Lower lobe of right lung (tissue), 2 donors: Measurements from ENCODE around the gene NNMT. TPM values are rescaled to one million over a fixed set of nuclear protein-coding genes. Genes with fewer than 3 reads are reported as not detected.

Experiments
- ATAC-seq, 2 donors: fragments of 200-7000 bp; cut with Tn5 transposase; one replicate each; pipeline ENCODE4 v1.9.1; 2020 to 2022; ENCODE audit warnings: mild to moderate bottlenecking in 2 of 2, moderate library complexity in 2 of 2
- DNase-seq: peaks from one replicate; pipeline ENCODE4 v3.0.0-alpha.2; 2020
- H3K27ac ChIP-seq: fragments of 200-600 bp; one replicate; pipeline ENCODE4 v1.8.0; 2022
- H3K27me3 ChIP-seq: fragments of 200-600 bp; one replicate; pipeline ENCODE4 v1.8.0; 2022; ENCODE audit warnings: low read depth
- H3K36me3 ChIP-seq: fragments of 200-600 bp; one replicate; pipeline ENCODE4 v1.8.0; 2022; ENCODE audit warnings: mild to moderate bottlenecking
- H3K4me1 ChIP-seq: fragments of 200-600 bp; one replicate; pipeline ENCODE4 v1.8.0; 2022
- H3K4me3 ChIP-seq: fragments of 200-600 bp; one replicate; pipeline ENCODE4 v1.8.0; 2022; ENCODE audit warnings: mild to moderate bottlenecking
- H3K9me3 ChIP-seq: fragments of 200-600 bp; one replicate; pipeline ENCODE4 v1.8.0; 2022
- intact Hi-C: fragments of 100-400 bp; cut with DNase I; formaldehyde crosslinking; loops from one replicate; pipeline ENCODE4 v1.11.0; 2022
- total RNA-seq: library from RNA; stranded (reverse); fragmentation: NEBNext Ultra II Directional; extraction: Animal tissue kit (Norgen Biotek cat#: 25700); gene quantifications from one replicate; pipeline ENCODE4 v1.2.1, GENCODE V29; 2021
- TF ChIP-seq, protein P1 (sequence below): fragments of 200-600 bp; IDR thresholded peaks from one replicate; pipeline ENCODE4 v1.8.0; 2022; ENCODE audit warnings: antibody characterized with exemption, mild to moderate bottlenecking
- donor health status: DM: no; HTN: yes; CAD: no; lungs with severe emphysema.

The NNMT gene
- total RNA-seq, 1 donor from 2014 or later: 162 TPM

GRCh38 chr11:114290503-114291235 is 5.5 kb upstream of the NNMT start:
- intact Hi-C loops: no loop called here
- Histone ChIP-seq H3K27me3 (no peaks in the 10 kb centered on the region), H3K36me3 (no peaks in the 10 kb centered on the region), H3K27ac (peak overlapping the region; percentile 48), H3K4me1 (peaks cover 41% of the 10 kb centered on the region), H3K4me3 (no peak overlapping the region), H3K9me3 (no peaks in the 10 kb centered on the region)
- TF ChIP-seq, protein P1, sequence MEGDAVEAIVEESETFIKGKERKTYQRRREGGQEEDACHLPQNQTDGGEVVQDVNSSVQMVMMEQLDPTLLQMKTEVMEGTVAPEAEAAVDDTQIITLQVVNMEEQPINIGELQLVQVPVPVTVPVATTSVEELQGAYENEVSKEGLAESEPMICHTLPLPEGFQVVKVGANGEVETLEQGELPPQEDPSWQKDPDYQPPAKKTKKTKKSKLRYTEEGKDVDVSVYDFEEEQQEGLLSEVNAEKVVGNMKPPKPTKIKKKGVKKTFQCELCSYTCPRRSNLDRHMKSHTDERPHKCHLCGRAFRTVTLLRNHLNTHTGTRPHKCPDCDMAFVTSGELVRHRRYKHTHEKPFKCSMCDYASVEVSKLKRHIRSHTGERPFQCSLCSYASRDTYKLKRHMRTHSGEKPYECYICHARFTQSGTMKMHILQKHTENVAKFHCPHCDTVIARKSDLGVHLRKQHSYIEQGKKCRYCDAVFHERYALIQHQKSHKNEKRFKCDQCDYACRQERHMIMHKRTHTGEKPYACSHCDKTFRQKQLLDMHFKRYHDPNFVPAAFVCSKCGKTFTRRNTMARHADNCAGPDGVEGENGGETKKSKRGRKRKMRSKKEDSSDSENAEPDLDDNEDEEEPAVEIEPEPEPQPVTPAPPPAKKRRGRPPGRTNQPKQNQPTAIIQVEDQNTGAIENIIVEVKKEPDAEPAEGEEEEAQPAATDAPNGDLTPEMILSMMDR: no peak
- ATAC-seq: no peak
- no peak for DNase-seq

DNA sequence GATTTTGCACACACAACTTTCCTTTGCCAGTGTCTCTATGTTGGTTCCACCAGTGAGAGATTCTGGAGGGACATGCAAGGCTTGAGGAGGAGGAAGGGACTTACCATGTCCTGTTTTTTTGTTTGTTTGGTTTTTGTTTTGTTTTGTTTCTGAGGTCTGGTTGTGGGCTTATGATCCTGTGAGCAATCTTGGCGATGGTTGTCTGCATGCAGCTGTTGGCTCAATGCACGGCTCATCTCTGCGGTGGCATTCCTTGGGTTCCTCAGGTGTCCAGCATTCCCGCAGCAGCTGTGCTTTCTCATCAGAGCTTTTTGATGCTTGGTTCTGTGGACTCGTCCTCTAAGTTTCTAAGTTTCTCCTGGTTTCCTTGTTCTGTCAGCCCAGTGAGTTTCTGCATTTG is 4.8 kb upstream of the NNMT start:
- intact Hi-C loops: no loop called here
- H3K4me3 ChIP-seq: peak overlapping the region; percentile 2
- TF ChIP-seq, protein P1: no peak
- H3K27ac ChIP-seq: peak overlapping the region; percentile 48
- peaks cover 43% of the 10 kb centered on the region for H3K4me1 ChIP-seq
- ATAC-seq: no peak
- DNase-seq: no peak
- no peaks in the 10 kb centered on the region for H3K27me3 ChIP-seq
- no peaks in the 10 kb centered on the region for H3K9me3 ChIP-seq
- no peaks in the 10 kb centered on the region for H3K36me3 ChIP-seq

- DNase-seq (no peak), ATAC-seq (no peak)
- Histone ChIP-seq H3K27ac (peak overlapping the region; percentile 48), H3K4me1 (peaks cover 43% of the 10 kb centered on the region), H3K36me3 (no peaks in the 10 kb centered on the region), H3K4me3 (peak overlapping the region; percentile 2), H3K27me3 (no peaks in the 10 kb centered on the region), H3K9me3 (no peaks in the 10 kb centered on the region)
- TF ChIP-seq, protein P1: no peak
- intact Hi-C loops: no loop called here
These were observed 4.1 kb upstream of the NNMT start for GRCh38 chr11:114291842-114292680.

DNA sequence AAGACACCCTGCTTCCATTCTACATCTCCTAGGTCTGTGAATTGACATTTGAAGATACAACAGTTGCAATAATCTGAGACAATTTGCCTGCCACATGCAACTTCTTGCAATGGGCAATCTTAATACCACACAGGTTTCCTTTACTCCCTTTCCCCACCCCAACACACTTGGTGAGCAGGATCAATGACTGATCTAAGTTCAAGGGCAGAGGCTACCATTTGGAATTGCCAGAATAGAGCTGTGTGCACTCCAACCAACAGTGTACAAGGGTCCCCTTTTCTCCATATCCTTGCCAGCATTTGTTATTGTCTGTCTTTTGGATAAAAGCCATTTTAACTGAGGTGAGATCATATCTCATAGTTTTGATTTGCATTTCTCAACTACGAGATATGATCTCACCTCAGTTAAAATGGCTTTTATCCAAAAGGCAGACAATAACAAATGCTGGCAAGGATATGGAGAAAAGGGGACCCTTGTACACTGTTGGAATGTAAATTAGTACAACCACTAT is 2.9 kb upstream of the NNMT start:
- H3K4me1 ChIP-seq: peaks cover 43% of the 10 kb centered on the region
- H3K27me3 ChIP-seq: no peaks in the 10 kb centered on the region
- TF ChIP-seq, protein P1: no peak
- H3K4me3 ChIP-seq: no peak overlapping the region
- ATAC-seq: no peak
- peak overlapping the region; percentile 88 for H3K27ac ChIP-seq
- H3K9me3 ChIP-seq: no peaks in the 10 kb centered on the region
- intact Hi-C loops: no loop called here
- H3K36me3 ChIP-seq: no peaks in the 10 kb centered on the region
- no peak for DNase-seq

DNA sequence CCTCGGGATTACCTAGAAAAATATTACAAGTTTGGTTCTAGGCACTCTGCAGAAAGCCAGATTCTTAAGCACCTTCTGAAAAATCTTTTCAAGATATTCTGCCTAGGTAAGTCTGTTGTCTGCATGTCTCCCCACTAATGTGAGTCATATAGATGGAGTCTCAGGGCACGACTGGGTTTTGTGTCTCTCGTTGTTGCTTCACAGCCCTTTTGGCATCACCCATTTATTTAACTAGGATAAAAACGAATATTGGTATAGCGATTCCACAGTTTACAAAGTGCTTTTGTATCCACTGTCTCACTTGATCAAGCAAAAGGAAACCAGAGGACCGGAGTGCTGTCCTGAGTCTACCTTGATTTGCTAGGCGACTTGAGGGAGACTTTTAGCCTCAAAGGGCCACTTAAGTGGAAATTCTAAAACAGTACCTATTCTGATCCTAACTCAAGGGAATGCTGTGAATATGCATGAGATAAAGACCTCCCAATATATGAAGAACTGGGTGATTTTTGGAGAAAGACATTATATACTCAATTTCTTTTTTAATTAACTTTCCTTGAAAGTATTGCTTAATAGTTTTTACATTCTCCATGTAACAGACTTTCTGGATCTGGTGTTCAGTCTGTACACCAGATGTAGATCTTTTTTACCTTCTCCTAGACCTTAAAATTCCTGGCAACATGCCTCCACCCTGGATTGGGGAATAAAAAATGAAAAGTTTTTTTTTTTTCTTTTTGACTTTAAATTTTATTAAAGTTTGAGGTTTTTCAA is 590 bp downstream of the NNMT start:
- Histone ChIP-seq H3K27ac (peak overlapping the region; percentile 88), H3K4me1 (peaks cover 33% of the 10 kb centered on the region), H3K4me3 (peak overlapping the region; percentile 53), H3K27me3 (no peaks in the 10 kb centered on the region), H3K9me3 (no peaks in the 10 kb centered on the region), H3K36me3 (no peaks in the 10 kb centered on the region)
- TF ChIP-seq, protein P1: no peak
- intact Hi-C loops: no loop called here
- no peak for DNase-seq
- ATAC-seq: peak in 1 of 2 donors; percentile 0
